NCI-H146 (cell line): ENCODE data around the gene PHF24.

Experiments
- DNase-seq: peaks from one replicate; lab custom pipeline; 2025; lab: John Stamatoyannopoulos, UW

Gene PHF24

DNA sequence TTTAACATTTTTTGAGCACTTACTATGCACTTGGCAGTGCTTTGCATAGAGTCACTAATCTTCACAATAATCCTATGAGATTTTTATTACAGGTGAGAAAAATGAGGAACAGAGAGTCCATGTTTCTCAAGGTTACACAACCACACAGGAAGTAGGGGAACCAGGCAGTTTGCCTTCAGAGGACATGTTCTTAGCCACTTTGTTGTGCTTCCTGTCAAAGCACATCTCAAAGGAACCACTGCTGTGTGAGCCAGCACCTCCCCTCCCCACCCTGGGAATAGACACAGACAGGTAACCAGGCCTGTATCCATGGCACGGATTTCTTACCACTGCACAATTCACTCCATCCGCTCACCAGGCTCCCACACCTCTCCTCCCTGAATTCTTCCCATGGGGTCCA lies 25.1 kb downstream of the PHF24 start:
- no peak for DNase-seq

DNA sequence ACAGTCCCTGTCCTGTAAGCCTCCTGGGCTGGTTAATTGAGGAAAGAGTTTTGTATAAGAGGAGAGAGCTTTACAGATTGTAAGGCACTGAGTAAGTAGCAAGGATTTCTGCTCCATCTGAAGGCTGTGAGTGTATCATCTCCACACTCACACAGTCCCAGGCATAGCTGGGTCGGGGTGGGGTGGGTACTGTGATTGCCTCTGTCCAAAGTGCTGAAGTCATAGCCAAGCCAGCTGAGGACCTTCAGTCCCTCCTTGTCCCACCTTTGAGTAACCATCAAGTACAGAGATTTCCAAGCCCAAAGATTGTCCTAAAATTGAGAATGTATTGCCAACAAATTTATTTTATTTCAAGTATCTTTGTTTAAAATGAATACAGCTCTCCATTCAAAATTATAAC lies 26.0 kb downstream of the PHF24 start:
- DNase-seq, result no peak

DNA sequence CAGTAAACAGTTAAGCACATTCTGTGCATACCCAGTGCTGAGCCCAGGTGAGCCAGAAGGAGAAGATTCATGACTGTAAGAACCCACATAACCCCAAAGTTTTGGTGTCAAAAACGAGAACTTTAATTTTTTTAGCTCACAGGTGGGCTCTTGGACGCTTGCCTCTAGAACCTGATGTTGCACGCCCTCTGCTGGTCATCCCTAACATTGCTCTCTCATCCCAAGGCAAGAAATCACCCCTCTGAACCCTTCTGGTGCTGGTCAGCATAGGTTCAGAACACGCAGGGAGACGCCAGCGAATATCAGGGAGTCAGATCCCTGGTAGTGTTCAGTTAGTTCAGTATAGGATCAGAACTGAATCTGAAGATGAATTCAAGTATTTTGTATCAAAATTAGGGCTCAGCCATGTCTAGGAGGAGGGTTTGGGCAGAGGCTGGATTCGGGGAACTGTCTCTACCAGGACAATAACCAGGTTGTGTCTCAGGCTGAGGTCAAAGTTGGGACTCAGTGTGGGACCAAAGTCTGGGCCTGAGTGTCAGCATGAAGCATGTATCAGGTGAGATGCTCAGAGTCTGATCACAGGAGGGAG lies 27.3 kb downstream of the PHF24 start:
- peak; percentile 58 for DNase-seq

DNA sequence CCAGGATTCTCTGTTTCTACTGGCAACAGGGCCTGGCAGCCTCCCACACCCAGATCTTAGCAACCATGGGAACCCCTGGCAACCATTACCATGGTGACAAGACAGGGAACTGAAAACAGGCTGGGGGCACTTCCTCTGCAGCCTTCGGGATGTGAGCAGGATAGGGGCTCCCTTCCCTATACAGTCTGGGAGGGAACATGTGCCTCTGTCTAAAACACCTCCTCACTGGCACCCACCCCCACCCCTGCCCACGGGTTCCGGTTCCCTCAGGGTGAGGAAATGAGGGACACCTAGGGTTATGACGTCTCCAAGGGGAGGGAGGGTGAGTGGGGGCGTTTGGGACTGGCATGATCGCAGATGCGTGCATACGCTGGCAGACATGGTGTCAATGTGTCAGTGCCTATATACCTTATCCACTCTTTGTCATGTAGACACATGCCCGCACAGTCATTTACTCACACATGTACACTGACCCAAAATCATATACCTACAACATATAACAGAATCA lies 28.5 kb downstream of the PHF24 start:
- peak; percentile 55 for DNase-seq

DNA sequence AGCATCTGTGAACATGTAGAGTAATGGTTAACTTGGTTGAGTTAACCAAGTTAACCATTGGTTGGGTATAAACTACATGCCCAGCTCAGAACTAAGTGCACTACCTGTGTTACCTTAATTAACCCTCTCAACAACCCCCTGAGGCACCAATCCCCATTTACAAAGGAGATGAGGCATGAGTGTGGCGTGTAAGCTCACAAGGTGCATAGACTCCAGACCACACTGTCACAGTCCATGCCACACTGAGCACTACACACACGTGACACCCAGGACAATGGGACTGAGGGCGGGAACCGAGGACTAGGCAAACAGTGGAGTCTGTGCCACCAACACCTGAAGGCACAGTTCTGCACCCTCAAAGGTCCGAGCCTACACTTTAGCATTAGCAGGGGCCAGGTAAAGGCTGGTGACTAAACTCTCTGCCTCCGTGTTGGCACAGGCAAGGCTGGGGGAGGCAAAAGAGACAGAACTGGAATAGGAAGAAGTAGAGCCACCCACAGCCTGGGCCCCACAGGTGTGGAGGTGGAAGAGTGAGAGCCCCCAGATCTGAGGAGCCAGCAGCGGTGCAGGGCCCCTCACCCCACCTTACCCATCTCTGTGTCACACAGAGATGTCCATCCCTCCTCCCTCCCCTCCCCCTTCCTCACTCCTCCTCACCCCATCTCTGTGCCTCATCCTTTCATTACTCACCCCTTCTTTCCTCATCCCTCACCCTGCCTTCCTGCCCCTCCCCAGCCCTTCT lies 29.2 kb downstream of the PHF24 start:
- peak; percentile 12 for DNase-seq

DNA sequence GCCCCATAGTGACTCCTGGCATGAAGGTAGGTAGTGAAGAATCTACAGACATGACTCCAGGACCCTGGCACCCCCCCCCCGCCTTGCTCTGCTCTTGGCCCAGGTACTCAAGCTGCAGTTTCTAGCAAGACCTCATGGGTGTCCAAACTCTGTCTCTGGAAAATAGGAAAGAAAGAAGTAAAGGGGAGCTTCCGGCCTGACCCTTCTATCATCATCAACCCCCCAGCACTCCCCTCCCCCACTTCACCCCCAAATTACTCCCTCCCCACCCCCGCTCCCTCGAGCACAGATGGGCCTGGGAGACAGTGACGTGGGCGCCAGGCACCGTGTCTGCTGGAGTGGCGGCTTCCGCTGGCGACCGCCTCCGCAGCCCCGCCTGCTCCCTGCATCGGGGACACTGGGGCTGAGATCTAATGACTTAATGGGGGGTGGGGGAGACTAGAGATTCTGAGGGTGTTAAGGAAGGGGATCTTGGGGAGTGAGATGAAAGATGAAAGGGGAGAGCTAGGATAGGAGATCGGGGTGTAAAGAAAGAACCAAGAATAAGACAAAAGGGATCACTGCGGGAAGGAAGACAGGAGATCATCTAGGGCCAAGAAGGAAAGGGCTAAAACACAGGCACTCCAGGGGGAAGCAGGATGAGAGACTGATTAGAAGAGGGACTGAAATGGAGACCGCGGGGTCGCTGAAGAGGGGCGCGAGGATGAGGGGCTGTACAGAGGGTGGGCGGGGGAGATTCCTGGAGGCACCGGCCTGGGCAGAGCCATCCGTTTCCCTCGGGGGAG lies 30.3 kb downstream of the PHF24 start:
- no peak for DNase-seq

DNA sequence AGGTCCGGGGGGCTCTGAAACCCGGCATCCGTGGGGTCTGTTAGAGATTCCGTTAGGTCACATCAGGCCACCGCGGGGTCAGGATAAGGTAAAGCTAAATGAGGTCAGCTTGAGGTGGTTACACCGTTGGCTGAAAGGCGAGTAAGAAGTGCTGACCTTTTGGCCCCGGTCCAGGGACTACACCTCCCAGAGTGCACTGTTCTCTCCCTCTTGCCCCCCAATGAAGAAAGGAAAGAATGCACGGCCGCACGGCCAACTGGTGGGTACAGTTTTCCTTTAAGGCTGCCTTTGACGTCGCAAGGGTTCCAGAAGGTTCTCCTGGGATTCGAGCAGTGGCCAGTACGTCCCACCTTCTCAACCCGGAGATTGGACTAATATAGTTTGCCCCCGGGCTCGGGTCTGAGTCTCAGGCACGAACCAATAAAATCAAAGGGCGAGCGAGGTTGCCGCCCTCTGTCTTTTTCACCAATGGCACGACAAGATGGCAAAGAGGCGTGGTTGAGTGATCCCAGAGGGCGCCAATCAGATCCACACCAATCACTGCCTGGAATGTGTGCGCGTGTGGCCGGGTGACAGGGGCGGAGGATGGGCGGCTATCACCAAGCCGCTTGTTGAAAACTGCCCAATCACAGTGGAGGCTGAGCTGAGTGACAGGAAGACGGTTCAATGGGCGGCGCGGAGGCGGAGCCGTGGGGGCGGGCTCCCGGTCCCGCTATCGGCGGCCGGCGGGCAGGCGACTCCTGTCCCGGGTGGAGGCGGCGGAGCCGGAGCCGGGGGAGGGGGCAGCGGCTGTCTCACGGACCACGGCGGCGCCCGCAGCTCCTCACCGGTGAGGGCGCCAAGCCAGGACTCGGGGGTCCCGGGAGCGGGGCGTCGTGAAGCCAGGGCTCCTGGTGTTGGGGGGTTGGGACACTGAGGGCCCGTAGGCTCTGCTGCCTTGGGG lies 31.2 kb downstream of the PHF24 start, which contains the start of gene DNAJB5:
Gene DNAJB5 (plus strand): TSS at position 743 of the 943 bp plus-strand sequence. CDS start 886 bp downstream, outside the sequence.
- DNase-seq, result peak; percentile 99

DNA sequence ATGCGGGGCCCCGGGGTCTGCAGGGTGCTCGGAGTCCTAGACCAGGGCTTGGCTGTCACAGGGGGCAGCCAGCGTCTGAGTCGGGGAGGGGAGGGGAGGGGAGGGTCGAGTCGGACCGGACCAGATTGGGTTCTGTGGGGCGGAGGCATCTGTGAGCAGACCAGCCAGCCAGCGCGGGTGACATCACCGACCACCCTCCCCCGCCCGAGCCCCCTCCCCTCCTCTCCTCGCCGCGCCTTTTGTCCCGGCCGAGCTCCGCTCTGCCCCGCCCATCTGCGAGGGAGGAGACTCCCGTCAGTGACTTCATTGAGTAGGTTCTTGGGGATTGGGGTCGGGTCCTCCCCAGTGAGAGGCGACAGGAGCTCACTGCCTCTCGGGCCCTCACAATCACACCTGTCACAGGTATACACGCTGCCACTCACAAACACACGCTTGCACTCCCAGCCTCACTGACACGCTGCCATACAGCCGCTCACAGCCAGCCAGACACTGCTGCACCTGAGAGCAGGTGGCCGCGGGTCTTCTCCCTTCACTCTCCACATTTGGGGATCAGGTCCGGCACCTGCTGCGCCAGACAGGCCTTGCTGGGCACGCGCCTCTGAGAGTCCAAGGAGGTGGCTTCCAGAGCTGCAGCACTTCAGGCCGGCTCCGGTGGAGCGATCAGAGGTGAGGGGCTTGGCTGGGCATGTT lies 32.0 kb downstream of the PHF24 start:
- DNase-seq, result peak; percentile 64

DNA sequence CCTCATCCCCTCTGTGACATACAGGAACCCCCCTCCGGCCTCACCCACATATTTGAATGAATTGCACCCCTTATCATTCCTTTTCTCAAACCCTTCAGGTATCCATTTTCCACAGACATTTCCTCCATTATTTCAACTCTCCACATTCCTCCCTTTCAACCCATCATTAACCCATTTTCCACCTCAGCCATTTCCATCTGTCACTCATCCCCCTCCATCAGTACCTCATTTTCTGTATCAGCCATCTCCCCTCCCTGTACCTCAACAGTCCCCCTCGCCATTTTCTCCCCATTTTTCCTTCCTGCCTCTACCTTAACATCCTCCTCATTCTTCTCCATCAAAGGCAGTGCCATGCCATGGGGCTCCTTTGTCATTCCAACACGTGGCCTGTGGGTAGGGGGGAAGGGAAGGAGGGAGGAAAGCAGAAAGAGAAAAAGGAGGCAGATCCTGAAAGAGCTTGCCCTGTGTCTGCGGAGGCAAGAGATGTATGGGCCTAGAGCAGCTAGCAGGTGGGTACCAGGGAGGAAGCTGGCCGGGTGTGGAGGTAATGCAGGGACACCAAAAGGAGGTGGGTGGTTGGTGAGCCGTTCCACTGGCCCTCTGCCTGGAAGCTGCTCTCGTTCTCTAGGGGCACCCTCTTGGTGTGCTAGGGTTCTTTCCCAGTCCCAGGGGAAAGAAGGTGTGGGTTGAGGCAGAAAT lies 33.0 kb downstream of the PHF24 start:
- no peak for DNase-seq

DNA sequence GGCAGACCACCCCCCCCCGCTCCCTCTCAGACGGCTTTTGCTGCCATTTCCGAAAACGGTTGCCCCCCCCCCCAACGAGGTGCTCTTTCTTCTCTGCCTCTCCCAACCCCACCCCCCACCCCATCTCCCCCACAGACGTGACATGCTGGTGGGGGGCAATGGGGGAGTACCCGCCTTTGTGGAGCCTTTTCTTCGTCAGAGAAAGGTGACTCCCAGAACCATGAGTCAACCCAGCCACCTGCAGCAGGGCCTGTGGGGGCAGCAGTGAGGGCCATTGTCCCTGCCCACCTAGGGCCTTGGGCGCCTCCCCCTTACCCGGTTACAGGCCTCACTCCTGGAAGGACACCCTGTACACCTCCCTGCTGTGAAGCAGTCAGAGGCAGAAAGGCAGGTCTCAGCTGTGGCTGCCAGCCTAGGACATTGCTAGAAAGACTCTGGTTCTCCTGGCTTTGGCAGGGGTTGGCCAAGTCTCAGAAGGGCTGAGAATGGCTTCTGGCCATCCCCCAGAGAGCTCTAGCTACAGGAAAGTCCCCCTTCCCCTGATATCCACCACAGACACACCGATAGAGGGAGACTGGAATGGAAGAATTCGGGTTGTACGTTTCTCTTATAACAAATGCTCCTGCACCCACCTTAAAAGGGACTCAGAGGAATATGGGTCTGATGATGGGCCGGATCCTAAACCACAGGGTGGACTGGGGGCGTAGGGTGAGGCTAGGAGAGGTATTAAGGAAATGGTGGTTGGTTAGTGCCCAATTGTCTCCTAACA lies 33.7 kb downstream of the PHF24 start:
- peak; percentile 21 for DNase-seq

DNA sequence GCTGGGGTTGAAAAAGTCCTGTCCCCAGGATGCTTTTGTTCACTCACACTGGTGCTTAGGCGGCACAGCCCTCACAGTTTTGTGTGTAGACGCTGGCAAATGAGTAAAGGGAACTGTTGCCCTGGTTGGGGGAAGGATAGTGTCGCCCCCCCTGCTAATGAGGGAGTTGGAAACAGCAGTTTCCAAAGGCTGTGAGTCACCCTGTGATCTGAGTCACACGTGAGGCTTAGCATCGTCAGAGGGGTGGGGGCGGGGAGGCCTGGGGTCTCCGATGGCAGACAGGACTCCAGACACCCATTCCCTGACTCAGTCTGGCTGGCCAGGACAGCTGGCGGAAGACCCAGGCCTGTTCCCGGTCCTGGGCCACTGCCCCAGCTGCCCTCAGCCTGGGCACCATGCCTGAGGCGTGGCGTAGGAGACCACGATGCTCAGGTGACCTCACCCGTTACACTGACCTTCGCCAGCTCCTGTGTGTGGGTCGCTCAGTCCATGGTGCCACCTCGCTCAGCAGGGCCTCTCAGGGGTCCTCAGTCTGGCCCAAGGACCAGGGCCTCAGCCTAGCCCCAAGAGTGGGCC lies 34.4 kb downstream of the PHF24 start:
- no peak for DNase-seq

DNA sequence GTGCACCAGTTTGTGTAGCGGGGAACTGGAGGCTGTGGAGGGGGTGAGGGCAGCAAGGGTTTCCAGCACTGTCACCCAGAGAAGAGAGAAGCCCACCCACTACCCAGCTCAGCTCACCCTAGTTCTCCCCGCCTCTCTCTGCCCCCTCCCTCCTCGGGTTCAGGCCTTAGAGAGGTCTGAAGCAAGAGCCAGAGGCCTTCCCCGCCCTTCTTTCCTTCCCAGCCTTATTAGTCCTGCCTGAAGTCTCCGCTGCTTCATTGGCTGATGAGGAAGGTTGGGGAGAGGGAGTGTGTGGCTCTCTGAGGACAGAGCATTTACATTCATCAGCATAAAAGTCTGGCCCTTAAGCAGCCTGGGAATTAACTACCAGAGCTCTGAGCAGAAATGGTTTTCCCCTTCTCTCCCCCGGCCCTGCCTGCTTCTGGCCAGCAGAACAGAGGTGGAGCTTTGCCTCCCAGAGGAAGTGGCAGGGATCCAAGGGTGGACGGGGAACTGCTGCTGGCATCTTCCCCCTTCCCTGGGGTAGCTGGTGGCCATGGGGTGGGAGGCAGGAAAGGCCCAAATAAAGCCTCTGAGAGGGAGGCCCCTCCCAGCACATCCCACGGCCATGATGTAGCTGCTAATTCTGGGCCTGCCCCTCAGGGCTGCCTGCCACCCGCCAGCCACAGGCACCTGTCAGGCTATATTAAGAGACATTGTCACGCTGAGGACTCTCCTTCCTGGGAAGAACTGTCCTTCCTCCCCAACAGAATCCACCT lies 35.6 kb downstream of the PHF24 start:
- DNase-seq, result peak; percentile 20

DNA sequence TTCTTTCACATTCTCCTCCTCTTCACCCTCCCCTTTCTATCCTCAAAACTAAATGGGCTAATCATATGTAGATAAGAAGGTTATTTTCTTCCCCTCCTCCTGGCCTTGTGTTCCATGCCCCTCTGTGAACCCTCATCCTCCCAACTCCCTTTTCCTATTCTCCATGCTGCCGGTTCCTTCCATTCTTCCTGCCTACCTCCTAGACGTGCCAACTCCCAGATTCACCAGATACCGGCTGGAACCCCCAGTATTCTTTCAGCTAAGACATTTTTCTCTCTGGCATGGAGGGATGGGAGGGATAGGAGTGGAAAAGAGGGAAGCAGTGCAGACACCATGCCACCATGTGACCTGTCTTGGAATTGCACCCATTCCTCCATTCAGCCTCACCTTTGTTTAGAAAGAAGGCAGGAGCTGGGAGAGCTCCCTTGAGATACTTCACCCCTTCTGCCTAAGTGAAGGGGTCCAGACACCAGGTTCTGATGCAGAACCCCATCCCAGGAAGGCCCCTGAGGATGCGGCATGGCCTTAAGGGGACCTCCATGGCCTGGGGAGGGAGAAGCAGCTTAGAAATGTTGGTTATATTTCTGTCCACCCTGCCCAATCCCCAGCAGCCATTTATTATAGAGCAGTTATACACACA lies 36.3 kb downstream of the PHF24 start:
- DNase-seq, result peak; percentile 50

DNA sequence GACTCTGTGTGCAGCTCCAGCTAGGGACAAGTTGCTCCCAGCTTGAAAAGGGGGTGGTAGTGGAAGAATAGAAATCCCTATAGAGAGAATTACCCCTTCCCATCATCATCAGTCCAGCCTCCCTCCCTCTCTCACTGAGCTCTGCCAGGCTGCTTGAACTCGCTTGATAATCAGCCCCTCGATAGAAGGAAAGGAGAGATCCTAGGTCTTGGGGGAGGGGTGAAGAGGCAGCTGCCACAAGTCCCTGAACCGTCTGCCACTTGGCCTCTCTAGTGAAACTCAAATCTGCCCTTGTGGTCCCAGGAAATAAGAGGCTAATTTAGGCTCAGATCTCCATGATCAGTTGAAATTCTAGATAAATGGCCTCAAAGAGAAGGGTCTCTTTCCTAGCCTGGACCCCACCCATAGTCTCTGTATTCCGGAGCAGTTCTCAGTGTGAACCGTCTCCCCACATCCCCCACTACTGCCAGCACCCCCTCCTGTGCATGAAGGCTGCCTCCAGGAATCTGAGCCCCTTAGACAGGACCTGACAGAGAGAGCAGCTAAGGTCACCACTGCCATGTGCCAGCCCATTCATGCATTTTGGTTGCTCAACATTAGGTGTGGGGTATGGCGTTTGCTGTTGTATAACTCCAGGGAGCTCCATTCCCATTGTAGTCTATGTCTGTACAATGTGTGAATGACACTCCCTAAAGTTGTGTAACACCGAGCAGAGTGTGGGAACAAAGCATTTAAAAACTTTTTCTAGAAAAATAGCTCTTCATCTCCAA lies 37.0 kb downstream of the PHF24 start:
- no peak for DNase-seq

DNA sequence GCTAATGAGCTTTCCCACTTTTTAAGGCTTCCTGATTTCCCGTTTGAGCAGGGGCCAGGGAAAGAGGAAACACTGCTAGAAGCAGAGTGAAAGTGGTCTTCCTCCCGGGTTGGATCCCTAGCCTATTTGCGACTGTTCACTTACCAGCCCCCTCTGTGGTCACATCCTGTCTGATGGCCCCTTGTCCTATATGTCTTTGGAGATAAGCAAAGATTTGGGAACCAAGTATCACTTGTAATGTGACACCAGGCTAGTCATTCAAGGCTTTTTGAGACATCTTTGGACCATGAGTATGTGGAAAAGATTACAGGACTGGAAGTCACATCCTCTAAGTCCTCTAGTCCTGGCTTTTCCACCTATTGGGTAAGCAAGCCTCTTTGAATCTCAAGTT lies 37.6 kb downstream of the PHF24 start:
- no peak for DNase-seq

DNA sequence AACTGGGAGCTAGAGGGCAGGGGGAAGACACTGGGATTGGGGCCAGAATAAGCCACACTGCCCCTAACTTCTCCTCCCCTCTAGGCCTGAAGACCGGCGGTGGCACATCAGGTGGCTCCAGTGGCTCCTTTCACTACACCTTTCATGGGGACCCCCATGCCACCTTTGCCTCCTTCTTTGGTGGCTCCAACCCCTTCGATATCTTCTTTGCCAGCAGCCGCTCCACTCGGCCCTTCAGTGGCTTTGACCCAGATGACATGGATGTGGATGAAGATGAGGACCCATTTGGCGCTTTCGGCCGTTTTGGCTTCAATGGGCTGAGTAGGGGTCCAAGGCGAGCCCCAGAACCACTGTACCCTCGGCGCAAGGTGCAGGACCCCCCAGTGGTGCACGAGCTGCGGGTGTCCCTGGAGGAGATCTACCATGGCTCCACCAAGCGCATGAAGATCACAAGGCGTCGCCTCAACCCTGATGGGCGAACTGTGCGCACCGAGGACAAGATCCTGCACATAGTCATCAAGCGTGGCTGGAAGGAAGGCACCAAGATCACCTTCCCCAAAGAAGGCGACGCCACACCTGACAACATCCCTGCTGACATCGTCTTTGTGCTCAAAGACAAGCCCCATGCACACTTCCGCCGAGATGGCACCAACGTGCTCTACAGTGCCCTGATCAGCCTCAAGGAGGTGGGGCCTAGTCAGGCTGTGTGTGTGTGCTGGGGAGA lies 38.3 kb downstream of the PHF24 start:
- DNase-seq, result no peak

DNA sequence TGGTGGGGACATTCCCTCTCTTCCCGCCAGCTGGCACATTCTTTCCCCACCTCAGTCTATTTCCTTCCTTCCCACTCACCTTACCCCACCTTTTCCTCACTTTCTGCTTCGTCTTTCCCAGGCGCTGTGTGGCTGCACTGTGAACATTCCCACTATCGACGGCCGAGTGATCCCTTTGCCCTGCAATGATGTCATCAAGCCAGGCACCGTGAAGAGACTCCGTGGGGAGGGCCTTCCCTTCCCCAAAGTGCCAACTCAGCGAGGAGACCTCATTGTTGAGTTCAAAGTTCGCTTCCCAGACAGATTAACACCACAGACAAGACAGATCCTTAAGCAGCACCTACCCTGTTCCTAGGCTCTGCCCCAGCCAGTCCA lies 38.8 kb downstream of the PHF24 start:
- DNase-seq, result no peak
